ENCODE results near the gene SGPP2.

SGPP2 gene

GRCh38 chr2:222518570-222519381, 94.4 kb downstream of the SGPP2 start:
- no peaks in the 10 kb centered on the region for H3K27me3 ChIP-seq (ENCODE audit: insufficient read depth, poor library complexity, severe bottlenecking)
- H3K4me3 ChIP-seq (ENCODE audit: severe bottlenecking): no peak overlapping the region
- peak; percentile 61 for DNase-seq (ENCODE audit: low spot score)
- ATAC-seq (ENCODE audit: low read depth): peak; percentile 89
- no peaks in the 10 kb centered on the region for H3K36me3 ChIP-seq (ENCODE audit: low read depth)
- H3K4me1 ChIP-seq (ENCODE audit: insufficient read depth, poor library complexity, severe bottlenecking): peaks cover 15% of the 10 kb centered on the region
- H3K27ac ChIP-seq (ENCODE audit: poor library complexity, severe bottlenecking): peak overlapping the region; percentile 72
- TF ChIP-seq CTCF (IDR thresholded peaks at IDR 0.05; ENCODE audit: poor library complexity, severe bottlenecking): no peak
- no peaks in the 10 kb centered on the region for H3K9me3 ChIP-seq (ENCODE audit: severe bottlenecking)

- H3K36me3 ChIP-seq (ENCODE audit: low read depth): no peaks in the 10 kb centered on the region
- no peak for DNase-seq (ENCODE audit: low spot score)
- no peak for ATAC-seq (ENCODE audit: low read depth)
- TF ChIP-seq CTCF (IDR thresholded peaks at IDR 0.05; ENCODE audit: poor library complexity, severe bottlenecking): no peak
- no peak overlapping the region for H3K27ac ChIP-seq (ENCODE audit: poor library complexity, severe bottlenecking)
- peaks cover 15% of the 10 kb centered on the region for H3K4me1 ChIP-seq (ENCODE audit: insufficient read depth, poor library complexity, severe bottlenecking)
- H3K4me3 ChIP-seq (ENCODE audit: severe bottlenecking): no peak overlapping the region
- H3K9me3 ChIP-seq (ENCODE audit: severe bottlenecking): no peaks in the 10 kb centered on the region
- H3K27me3 ChIP-seq (ENCODE audit: insufficient read depth, poor library complexity, severe bottlenecking): no peaks in the 10 kb centered on the region
These were observed 96.8 kb downstream of the SGPP2 start for GRCh38 chr2:222521099-222521498.

- ATAC-seq (ENCODE audit: low read depth) (no peak), DNase-seq (ENCODE audit: low spot score) (no peak)
- no peak for TF ChIP-seq CTCF (IDR thresholded peaks at IDR 0.05; ENCODE audit: poor library complexity, severe bottlenecking)
- H3K36me3 ChIP-seq (ENCODE audit: low read depth): no peaks in the 10 kb centered on the region
- H3K27me3 ChIP-seq (ENCODE audit: insufficient read depth, poor library complexity, severe bottlenecking): no peaks in the 10 kb centered on the region
- H3K9me3 ChIP-seq (ENCODE audit: severe bottlenecking): no peaks in the 10 kb centered on the region
- H3K4me1 ChIP-seq (ENCODE audit: insufficient read depth, poor library complexity, severe bottlenecking): peaks cover 15% of the 10 kb centered on the region
- H3K4me3 ChIP-seq (ENCODE audit: severe bottlenecking): no peak overlapping the region
- no peak overlapping the region for H3K27ac ChIP-seq (ENCODE audit: poor library complexity, severe bottlenecking)
These were observed 97.7 kb downstream of the SGPP2 start for GRCh38 chr2:222522082-222522481.

GRCh38 chr2:222523783-222524544, 99.6 kb downstream of the SGPP2 start:
- no peak for DNase-seq (ENCODE audit: low spot score)
- peaks cover 8% of the 10 kb centered on the region for H3K4me1 ChIP-seq (ENCODE audit: insufficient read depth, poor library complexity, severe bottlenecking)
- no peak for TF ChIP-seq CTCF (IDR thresholded peaks at IDR 0.05; ENCODE audit: poor library complexity, severe bottlenecking)
- H3K27ac ChIP-seq (ENCODE audit: poor library complexity, severe bottlenecking): no peak overlapping the region
- H3K36me3 ChIP-seq (ENCODE audit: low read depth): no peaks in the 10 kb centered on the region
- H3K27me3 ChIP-seq (ENCODE audit: insufficient read depth, poor library complexity, severe bottlenecking): no peaks in the 10 kb centered on the region
- 0 out of 3 replicates have a peak, but pooled peaks have one; percentile 44 for ATAC-seq (ENCODE audit: low read depth)
- H3K4me3 ChIP-seq (ENCODE audit: severe bottlenecking): no peak overlapping the region
- no peaks in the 10 kb centered on the region for H3K9me3 ChIP-seq (ENCODE audit: severe bottlenecking)
